Fibroblast of upper back skin (primary cell): ENCODE measurements around the gene FBN1.

ENCODE experiments used
- DNase-seq: peaks from one replicate; pipeline ENCODE4 v3.0.0-alpha.2; 2013

Gene FBN1

DNA sequence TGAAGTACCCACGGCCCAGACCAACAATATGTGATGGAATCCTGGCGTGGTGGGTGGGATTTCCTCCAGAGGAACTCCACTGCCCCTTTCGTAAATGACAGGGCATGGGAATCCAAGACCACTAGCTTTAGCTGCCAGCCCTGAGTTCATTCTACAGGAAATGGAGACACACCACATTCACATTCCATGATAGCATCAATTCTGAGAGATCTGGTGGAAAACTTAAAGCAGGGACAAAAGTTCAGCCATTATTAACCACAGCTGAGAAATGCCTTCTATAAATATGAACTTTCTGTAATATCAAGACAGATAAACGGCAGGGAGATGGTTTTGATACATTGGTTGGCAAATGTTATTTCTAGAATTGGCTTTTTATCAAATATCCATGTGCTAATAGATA lies 98.2 kb downstream of the FBN1 start:
- DNase-seq = peak; percentile 74

DNA sequence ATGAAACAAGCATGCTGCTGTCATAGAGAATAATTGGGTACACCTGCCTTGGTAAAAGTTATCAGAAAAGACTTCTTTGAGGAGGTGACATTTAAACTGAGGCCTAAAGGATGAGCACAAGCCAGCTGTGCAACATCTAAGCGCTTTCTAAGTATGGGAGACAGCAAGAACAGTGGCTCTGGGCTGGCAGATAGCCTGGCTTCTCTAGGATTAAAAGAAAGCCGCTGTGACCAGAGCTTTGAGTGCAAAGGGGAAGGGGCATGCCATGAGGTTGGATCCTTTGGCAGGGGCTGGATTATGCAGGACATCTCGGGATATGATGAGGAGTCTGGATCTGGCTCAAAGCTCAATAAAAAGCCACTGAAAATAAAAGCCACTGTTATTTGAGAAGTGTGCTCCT lies 99.2 kb downstream of the FBN1 start:
- DNase-seq = no peak

DNA sequence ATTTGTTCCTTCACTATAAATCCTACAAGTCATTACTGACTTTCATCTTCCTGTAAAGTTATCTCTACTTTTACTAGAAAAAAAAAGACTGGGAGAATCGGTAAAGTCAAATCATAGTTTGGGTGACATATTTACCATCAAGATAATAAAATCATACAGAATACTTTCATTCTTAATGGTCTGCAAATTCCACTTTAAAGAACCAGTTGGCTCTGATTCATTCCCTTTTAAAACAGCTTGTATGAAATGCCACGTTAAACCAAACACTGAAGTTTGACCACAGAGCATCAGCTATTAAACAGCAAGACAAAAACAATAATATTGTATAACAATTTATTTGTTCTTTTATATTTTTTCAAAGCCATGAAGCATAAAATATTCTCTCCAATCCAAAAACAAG lies 100.7 kb downstream of the FBN1 start:
- DNase-seq = no peak

DNA sequence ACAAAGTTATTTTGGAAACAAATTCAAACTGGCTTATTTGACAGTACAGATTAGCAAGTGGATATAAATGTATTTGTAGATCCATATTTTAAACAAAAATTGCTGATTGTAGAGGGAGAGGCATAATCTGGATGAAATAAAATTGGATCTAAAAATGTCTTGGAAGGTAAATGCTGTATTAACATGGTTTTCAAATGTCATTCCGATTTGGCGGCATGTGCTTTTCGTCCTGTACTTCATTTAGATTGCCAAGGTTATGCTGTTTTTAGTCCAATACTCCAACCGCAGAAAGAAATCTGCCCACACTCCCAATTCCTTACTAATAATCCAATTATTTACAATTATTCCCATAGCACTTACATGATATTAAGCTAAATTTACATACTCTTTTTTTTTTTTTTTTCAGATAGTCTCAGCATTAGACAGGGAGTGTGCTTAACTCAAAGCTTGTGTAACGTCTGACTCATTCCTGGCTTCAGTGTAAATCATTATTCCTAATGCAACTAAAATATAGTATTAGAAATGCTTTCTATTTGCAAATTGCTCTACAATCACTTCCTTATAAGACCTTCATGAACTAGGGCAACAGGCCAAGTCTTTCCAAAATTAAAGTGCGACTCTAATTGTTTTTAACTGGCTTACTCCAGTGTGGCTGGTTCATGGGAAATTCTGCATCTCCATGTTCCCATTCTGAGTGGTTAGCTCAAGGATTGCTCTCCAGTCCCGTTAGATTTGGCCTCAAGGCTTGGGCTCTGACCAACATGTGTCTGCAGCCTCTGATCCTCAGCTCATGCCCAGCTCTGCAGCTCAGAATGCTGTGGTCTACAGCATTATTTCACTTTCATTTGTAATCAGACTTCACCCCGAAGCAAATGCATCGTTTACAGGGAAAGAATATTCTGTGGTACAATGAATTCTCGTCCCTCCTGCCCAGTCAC lies 103.9 kb downstream of the FBN1 start:
- peak; percentile 84 for DNase-seq

- DNase-seq = no peak
Observed at GRCh38 chr15:48540756-48541155, 104.8 kb downstream of the FBN1 start.

- DNase-seq = no peak
Observed at GRCh38 chr15:48538941-48539340, 106.6 kb downstream of the FBN1 start.

DNA sequence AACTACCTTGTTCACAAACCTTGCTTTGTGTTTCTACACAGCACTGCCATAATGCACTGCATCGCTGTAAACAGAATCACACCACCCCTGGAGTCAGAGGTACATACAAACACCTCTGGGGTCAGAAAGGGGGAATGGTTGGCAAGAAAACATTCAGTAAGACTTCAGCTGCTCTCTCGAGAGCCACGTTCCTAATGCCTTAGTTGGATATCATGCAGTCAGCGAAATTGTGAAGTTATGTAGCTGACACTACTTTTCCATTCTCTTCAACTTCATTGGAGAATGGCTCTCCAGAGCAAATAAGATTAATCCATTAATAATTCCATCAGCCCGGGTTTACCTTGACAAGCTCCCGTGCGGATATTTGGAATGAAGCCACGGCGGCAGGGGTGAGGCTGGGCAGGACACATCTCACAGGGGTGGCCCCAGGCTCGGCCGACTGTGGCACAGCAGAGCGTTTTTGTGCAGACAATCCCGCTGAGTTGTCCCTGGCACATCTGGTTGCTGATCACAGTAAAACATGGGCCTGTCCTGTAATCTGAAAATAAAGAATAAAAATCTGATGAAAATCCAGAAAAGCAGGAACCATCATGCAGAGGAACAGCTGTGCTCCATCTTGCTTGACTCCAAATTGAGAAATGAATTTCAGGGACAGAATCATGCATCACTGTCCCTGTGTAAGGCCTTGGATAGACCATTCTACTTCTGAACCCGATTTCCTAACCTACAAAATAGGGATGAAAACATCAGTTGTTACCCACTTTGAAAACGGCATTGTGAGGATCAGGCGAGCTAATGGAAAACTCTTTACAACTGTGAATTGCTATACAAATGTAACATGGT lies 108.0 kb downstream of the FBN1 start:
- peak; percentile 49 for DNase-seq

DNA sequence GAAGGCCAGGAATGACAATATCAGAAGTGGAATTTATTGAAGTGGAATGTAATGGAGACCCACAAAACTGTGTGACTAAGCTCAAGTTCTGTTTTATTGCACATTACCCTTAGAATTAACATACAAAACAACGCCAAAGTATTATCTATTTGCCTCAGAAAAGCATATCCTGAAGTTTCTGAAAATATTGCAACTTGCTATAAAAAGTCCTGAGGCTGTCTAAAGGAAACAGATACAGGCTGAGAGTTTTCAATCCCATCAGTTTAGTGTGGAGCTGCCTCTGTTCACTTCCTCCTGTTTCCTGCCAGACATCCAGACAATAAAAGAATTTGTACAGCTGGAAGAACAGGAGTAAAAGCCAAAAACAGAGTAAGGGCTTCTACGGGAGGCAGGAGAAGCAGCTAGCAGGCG lies 108.8 kb downstream of the FBN1 start:
- DNase-seq = peak; percentile 76

GRCh38 chr15:48533982-48534381 lies 111.5 kb downstream of the FBN1 start:
- no peak for DNase-seq

- DNase-seq = peak; percentile 77
Observed at GRCh38 chr15:48532946-48533345, 112.6 kb downstream of the FBN1 start.

- DNase-seq = no peak
Observed at GRCh38 chr15:48530528-48530927, 115.0 kb downstream of the FBN1 start.

DNA sequence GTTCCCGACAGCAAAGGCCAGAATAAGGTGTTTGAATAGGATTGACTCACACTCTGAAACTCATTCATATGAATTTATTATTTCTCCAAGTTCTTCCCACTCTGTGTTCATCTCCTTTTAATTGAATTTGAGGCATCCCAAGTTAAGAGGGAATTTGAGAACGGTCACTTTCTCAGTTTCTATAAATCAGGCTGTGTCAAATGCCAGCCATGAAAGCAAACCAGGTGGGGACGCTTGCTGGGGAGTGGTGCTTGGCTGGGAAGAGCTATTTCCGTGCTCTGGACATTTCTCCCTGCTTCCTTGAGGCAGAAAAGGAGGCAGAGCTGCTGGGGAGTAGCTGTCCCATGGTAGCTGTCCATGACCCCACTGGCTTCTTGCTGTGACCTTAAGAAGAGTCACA lies 116.6 kb downstream of the FBN1 start:
- no peak for DNase-seq

- no peak for DNase-seq
Observed at GRCh38 chr15:48527517-48527916, 118.0 kb downstream of the FBN1 start.

DNA sequence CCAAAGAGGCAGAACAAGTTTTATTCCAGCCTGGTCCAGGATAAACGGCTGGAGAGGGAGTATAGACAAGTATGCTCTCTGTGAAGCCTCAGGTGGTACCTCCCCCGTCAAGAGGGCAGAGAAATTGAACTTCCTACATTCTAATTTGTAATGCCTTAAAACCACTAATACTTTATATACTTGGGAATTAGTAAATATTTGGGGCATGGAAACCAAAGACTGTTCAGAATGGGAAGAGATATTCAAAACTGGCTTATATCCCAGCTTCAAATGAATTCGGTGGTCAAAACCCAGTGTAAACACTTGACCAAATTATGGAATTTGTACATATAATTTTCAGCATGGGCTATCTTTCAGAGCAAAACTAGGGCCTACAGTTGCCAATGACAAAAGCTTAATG lies 122.6 kb downstream of the FBN1 start:
- DNase-seq = no peak

- DNase-seq = no peak
Observed at GRCh38 chr15:48522123-48522522, 123.4 kb downstream of the FBN1 start.

- DNase-seq = no peak
Observed at GRCh38 chr15:48520376-48521155, 124.9 kb downstream of the FBN1 start.

DNA sequence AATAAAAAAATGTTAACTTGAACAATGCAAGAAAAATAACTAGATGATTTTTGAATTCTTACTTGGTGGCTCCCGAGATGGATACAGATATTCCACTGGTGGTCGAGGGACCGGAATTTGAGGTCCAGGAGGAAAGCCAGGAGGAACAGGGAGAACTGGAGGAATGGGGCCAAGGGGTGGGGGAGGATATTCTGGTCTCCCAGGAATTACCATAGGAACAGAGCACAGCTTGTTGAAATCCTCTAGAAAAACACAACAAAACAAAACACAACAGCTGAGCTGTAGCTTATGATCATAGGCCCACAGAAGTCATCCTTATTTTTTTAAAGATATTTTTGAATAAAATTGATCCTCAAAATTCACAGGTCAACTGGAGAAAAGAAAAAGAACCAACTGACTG lies 129.4 kb downstream of the FBN1 start:
- DNase-seq = no peak

DNA sequence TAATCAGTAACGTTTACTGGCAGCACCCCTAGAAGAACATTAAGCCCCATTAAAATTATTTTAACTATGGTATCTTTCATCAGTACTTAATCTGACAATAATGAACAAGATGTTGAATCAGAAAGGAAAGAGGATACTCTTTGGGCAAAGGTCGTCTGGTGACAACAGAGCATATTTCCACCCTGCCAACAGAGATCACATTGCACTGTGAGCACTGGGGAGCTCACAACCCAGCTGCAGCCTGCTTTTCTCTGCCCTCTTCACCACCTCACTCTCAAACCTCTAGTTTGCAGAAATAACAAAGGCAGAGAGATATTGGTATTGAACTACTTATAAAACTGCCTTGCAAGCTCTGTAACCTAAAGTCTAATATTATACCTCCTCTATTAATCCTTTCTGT lies 130.0 kb downstream of the FBN1 start:
- no peak for DNase-seq

DNA sequence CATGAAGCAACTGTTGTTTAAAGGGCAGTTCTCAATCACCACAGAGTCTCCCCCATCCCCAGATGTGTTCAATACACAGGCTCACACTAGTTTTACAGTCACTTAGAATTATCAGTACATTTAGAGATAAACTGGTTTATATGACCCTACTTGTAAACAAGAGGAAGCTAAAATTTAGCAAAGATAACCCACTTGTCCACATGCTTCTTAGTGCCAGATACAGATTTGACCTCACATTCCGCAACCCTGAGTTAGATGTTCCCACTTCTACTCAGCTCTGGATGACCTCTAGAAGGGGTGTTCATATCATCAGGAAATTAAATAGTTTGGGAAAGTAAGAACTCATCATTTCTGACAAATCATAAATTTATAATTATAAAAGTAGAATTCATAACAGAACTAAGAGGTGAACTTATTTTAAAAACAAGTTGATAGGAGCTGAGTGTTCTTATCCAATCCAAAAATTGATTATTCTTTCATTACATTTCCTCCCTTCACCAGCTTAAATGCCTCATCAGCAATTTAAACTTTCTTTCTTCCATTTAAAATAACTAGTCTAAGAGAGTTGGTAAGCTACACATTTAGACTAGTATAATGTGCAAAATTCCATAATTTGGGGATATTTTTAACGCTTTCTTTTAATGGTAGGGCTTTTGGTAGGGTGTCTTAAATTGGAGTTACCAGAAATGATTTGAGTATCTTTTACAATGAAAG lies 131.2 kb downstream of the FBN1 start:
- DNase-seq = no peak

GRCh38 chr15:48510976-48511375 lies 134.5 kb downstream of the FBN1 start:
- no peak for DNase-seq

GRCh38 chr15:48507416-48508065 lies 138.0 kb downstream of the FBN1 start:
- DNase-seq = peak; percentile 52

- no peak for DNase-seq
Observed at GRCh38 chr15:48505067-48505466, 140.4 kb downstream of the FBN1 start.
